GM19328 (cell line): ENCODE measurements around the gene HOXD12.

Experiments
- ATAC-seq: cut with Tn5 transposase; IDR thresholded peaks from one replicate; pipeline ENCODE4 v1.9.1; 2021; ENCODE audit warnings: mild to moderate bottlenecking, moderate library complexity; ENCODE audit not compliant: unreplicated experiment

The HOXD12 gene

GRCh38 chr2:176130957-176131847 lies 31.6 kb downstream of the HOXD12 start:
- no peak for ATAC-seq

GRCh38 chr2:176131848-176132158 lies 32.2 kb downstream of the HOXD12 start:
- ATAC-seq: no peak

DNA sequence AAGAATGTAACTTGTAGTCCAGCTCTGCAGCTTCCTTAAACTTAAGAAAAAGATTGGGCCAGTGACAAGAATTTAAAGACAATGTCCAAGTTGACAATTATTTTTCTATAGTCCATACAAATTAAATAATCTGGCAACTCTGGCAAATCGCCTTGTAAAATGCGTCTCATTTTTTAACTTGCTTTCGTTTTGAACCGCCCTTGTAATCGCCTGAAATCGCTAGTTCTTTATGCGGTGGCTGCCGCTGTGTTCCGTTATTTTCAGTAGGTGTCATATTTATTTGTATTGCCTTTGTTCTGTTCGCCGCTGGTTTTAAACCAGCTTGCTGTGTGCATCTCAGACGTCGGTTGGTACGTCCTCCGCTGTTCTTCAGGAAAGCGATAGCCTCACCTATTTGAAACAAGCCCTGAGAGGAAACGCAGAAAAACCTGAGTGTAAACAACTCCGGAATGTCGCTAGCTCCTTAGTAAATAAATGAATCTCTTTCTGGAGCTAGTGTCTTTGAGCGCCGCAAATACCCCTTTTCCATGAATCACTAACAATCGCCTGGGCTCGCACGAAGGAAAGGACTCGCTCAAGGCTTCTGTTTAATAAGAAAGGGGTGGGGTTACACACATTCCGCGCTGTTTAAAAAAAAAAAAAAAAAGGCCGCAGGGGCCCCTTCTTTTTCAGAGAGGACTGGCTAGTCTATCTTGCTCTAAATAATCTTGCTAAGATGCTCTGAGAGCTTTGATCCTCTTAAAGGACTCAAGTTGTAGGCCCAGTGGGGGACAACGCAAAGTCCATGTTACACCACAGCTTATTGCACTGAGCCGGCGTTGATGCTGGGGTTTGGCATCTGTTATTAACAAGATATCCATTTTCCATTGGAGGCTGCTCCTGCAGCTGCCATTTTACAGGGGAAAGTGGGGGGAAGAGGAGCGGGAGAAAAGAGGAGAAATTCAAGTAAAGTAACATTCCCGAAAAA lies 32.9 kb downstream of the HOXD12 start:
- no peak for ATAC-seq

- no peak for ATAC-seq
These were observed 33.8 kb downstream of the HOXD12 start for GRCh38 chr2:176133389-176133788.

DNA sequence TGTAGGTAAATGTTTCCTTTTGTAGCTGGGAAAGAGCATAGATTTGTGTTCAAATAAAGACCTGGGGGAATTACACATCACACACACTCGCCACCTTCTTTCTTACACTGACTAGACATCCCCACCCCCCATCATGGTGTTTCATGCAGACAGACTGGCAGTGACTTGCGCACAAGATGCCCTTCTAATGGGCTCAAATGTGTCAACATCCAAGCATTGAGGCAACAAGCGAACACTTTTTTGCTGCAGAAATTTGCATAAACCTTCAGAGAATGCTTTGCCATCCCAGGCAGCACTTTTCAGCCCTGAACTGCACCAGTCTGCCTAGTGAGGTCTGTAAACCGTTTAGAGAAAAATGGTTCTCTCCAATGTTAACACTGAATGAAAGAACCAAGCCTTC lies 34.4 kb downstream of the HOXD12 start:
- no peak for ATAC-seq

GRCh38 chr2:176135035-176135440 lies 35.4 kb downstream of the HOXD12 start:
- ATAC-seq: no peak

- ATAC-seq: no peak
These were observed 37.0 kb downstream of the HOXD12 start for GRCh38 chr2:176136374-176137251.

DNA sequence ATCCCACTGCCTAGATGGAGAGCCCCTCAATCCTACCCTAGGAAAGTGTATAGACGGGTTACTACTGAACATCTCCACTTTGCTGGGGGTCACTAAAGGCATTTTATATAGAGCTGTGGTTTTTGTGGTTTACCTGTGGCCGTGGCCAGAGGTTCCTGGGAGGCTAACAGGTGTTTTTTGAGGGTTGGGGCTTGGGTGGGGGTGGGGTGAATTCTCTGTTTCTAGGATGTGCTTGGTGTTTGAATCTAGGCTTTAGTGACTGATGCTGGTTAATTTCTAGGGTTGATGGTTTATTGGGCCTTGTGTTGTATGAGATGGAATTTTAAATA lies 37.6 kb downstream of the HOXD12 start:
- ATAC-seq: no peak

- ATAC-seq: no peak
These were observed 38.3 kb downstream of the HOXD12 start for GRCh38 chr2:176137906-176138305.

DNA sequence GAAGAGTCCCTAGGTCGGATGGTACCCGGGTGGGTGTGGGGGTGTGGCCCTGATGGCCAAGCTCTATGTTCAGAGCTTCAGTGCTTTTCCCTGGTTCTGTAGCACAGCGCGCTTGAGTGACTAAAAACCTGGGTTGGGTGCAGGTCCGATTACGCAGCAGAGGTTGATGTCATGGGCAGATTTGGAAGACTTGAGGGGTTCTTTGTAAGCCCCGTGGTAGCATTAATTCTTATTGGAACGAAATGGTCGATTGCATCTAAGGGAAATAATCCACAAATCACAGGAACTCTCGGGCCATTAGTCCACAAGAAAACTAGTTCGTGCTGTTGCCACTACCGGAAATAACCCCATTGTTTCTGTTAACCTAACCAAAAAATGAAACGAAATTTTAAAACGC lies 38.9 kb downstream of the HOXD12 start:
- ATAC-seq: no peak

DNA sequence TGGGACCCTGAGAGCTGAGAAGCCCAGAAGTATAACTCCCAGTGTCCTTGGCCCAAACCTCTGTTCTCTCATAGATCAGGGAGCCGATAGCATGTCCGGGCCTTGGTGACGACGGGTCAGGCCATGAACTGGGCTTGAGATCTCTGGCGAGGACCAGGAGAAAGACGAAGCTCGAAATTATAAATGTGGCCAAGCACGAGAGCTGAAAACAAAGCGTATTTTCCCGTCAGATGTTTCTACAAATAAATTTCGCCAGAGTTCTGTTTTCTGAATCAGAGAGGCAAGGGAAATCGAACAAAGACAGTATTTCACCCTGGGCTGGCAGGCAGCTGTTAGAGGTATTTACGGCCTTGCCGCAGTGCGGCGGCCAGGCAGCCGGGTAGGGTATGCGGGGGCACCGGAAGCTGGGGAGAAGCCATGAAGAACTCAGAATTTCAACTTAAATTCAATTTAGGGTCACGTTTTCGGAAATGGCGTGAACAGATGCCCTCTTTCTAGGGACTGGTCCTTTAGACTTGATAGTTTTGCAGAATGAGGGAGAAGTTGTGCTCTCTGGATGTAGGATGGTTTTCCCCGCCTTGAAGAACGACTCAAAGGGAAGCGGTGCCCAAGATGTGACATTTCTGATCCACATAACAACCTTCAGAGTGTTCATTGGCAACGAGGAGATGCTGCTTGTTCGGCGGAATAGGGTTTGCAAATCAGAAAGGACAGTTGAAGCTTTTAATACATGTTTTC lies 39.5 kb downstream of the HOXD12 start:
- no peak for ATAC-seq

DNA sequence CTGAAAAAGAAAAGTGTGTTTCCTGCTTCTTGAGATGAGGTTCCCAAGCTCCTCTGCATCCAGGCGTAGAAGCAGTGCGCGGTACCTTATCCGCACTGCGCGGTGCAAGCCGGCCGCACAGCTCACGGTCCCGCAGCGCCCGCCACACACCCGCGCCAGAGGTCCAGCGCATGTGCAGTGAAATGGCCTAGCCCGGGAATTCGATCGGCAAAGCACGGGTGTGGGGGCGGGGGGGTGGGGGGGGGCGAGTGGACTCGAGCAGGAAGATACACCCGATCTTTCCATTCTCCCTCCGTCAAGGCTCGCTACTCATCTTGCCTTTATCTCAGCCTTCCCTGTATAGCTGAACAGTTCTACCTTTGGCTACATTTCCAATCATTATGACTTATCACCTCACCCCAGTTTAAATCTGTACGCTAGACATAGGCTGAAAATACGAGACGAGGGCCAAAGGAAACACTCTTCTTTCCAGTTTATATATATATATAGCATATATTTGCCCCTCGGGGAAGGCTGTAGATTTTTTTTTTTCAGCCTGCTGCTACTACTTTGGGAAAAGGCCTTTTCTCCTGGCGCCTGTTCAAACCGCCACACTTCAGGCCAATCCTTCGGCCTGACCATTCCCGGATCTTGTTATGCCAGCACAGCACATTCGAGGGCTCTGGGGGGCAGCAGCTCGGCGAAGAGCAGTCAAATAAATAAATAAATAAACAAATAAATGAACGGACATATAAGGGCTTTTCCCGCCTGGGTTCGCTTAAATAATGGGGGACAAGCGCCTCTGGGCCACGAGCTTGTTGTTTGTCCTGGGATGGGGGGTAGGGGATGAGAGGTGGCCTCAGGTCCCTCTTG lies 40.3 kb downstream of the HOXD12 start:
- ATAC-seq: peak; percentile 14

DNA sequence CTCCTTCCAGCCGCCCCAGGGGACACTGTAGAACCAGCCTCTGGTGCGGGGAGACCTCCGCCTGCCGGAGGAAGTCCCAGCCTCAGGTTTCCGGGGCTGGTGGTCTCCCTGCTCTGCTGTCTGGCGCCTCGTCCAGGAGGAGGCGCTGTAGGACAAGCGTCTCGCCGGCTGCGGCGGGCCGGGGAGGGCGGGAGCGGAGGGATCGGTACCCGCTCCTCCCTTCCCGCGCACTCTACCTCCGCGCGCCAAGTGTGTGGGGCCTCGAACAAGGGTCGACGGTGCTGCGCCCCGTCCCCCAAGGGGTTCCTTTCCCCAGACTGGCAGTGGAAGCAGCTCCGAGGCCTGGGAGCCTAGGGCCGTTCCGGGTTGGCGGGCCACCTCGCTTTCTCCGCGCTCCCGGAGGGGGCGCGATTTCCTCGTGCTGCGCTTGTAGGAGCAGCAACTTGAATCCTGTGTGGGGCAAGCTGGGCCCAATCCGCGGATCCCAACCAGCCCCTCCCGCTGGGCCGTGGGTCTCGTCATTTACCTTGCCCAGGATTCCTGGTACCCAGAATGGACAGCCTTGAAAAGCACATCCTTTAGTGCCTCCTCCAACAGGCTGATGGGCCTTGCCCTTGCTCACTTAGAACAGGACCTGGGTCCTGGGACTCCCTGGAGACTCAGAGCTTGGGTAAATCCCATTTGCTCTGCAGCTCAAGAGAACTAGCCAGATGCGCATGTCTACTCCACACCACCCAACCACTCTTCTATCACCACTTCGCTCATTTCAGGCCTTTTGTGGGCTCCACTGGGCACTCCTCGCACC lies 41.1 kb downstream of the HOXD12 start:
- ATAC-seq: peak; percentile 86

- no peak for ATAC-seq
These were observed 42.7 kb downstream of the HOXD12 start for GRCh38 chr2:176142281-176142680.

DNA sequence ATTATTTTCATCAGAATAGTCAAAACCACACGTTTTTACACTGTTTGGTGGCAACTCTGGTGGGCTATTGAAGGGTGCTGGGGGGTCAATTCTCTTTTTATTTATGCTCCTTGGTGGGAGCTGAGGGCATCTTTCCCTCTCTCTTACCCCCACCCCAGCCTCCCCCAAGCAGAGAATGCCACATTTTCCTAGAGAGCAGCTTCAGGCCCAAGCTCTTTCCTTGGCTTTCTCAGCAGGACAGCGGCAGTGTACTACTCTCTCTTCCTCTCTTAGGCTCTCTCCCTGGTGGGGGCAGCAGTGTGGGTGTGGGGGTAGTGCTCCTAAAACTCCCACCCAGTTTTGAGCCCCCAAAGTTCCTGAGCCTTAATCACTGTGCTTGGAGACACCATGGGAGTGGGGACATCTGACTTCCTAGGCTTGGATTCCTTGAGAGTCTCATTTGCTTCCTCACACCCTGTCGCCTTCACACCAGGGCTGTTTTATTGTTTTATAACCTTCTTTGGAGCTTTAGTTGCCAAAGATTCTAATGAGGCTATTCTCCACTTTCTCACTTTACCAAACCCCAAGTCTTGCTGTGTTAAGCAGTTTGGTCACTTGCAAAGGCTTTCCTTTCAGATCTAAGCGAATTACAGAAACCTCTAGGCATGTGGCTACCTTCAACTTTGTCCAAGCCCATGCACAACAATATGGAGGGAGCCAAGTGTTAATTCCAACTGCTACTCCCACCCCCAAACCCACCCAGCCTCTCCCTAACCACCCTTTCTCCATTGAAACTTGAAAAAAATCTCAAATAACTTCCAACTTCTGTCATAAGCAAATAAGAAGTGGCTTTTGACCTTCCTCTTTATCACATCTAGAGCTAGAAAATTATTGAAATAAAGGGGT lies 45.7 kb downstream of the HOXD12 start:
- ATAC-seq: no peak

DNA sequence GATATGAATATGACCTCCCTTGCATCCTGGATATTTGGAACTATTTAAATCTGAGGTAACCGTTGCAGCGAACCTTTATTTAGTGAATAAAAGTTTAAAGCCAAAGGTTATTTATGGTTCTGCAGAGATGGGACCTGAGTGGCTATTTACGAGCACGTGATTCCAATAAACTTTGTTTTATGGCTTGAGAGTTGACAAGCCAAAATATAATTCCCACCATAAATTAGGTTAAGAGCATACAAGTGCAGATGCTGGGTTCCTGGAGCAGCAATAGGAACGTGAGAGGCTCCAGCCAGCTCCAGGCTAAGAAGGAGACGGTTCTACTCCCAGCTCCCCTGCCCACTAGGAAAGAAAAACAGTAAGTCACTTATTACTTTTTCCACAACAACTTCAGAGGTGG lies 46.5 kb downstream of the HOXD12 start:
- ATAC-seq: no peak

DNA sequence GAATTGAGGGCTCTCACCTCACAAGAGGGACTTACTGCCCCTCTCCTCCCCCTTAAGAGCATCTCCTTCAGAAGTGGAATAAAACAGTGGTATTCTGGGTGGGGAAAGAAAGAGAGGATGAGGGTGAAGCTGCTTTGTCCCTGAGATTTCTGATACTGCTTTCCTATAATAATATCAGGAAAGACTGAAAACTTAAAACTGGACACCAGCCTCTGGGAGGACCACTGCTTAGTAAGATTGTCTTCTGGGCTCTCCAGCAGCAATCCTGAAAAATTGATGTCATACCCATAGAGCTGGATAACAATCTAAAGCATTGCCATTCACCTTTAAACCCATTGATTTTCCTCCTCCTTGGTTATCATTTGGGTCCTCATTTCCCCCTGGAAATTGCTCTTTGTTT lies 47.0 kb downstream of the HOXD12 start:
- ATAC-seq: no peak
